ENCODE data around the gene CXorf65.

The CXorf65 gene

DNA sequence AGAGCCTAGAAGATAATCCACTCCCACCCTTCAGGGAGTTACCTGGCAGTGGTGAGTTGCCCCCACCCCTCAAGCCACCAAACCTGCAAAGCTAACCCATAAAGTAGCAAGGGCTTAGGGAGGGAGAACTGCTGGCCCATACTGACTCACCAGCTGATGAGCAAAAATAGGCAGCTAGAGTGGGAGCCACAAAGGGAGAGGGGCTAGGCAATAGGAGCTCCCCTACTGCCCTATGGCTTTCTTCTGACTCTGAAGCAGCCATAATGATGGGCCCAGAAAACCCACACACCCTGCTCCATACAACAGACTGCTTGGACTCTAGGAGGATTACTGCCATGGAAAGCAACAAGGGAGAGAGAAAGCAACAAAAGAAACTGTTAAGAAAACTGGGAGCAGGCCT is 46.4 kb downstream of the CXorf65 start:
- DNase-seq (ENCODE audit: low spot score): no peak

DNA sequence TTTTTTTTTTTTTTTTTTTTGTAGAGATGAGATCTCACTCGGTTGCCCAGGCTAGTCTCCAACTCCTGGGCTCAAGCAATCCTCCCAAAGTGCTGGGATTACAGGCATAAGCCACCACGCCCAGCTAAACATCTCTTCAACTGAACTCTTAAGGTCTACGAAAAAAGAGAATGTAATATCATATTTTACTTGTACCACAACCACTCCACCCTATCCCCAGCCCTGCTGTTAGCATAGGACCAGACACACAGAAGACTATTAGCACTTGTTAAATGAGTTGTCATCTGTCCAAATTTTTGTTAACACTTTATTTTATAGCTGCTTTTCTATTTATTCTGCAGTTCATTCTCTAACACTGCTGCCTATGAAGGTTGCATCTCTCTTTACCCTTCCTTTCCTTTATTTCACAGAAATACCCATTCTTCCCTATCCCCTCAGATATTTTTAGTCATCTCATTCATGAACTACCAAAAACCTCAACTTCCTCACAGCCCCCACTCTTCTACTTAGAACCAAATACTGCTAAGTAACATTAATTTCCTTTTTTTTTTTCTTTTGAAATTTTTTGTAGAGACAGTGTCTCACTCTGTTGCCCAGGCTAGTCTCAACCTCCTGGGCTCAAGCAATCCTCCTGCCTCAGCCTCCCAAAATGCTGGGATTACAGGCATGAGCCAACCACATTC is 48.6 kb downstream of the CXorf65 start:
- DNase-seq (ENCODE audit: low spot score): no peak

DNA sequence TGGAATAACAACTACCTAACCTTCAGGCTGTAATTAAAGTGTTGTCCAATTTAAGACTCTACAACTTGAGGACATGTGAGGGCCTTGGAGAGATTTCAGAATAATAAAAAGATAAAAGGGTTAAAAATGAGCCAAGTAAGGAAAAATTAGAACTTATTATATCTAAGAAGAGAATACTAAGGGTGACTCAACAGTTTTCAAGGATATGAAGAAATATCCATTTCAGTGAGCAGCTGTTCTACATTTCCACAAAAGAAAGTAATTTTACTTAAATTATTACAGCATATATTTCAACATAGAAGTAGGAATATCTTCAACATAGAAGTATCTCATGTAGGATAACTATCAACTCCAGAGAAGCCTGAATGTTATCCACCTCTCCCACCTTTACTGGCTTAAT is 49.7 kb downstream of the CXorf65 start:
- DNase-seq (ENCODE audit: low spot score): peak; percentile 25
